H1 (cell line): ENCODE data around the gene OPHN1.

Experiments used
- BACH1 ChIP-seq: IDR thresholded peaks from 2 replicates; pipeline ENCODE4 v1.6.1; 2012; ENCODE audit warnings: low read length, improper control_type of control experiment
- BRCA1 ChIP-seq: IDR thresholded peaks from 2 replicates; pipeline ENCODE4 v1.6.1; 2012; ENCODE audit warnings: low read depth, low read length, improper control_type of control experiment
- CHD2 ChIP-seq: IDR thresholded peaks from 2 replicates; pipeline ENCODE4 v1.6.1; 2012; ENCODE audit warnings: low read length, improper control_type of control experiment
- CTCF ChIP-seq, 3 experiments: IDR thresholded peaks; 1 replicate in 2 of 3; 2 replicates in 1 of 3; pipeline versions ENCODE4 v1.5.1 to v1.6.1; 2011; ENCODE audit warnings: low read length in 3 of 3, mild to moderate bottlenecking in 3 of 3, inconsistent platforms in 2 of 3, low read depth in 1 of 3, moderate library complexity in 1 of 3; ENCODE audit not compliant: insufficient read depth in 1 of 3; ENCODE audit errors: control extremely low read depth in 1 of 3
- EZH2 ChIP-seq: fragments of 200-600 bp; sonication (generic); IDR thresholded peaks from 2 replicates; pipeline ENCODE4 v1.7.1; 2012; ENCODE audit warnings: low read depth, mild to moderate bottlenecking, moderate library complexity, low read length, inconsistent platforms; ENCODE audit not compliant: severe bottlenecking
- FOSL1 ChIP-seq: IDR thresholded peaks from 2 replicates; pipeline ENCODE4 v1.6.1; 2011; ENCODE audit warnings: mild to moderate bottlenecking, low read depth, low read length, moderate library complexity; ENCODE audit not compliant: insufficient read depth
- JUN ChIP-seq: IDR thresholded peaks from 2 replicates; pipeline ENCODE4 v1.6.1; 2011; ENCODE audit warnings: low read depth, mild to moderate bottlenecking, improper control_type of control experiment, low read length
- KDM5A ChIP-seq: fragments of 200-600 bp; IDR thresholded peaks from 2 replicates; pipeline ENCODE4 v1.7.1; 2012; ENCODE audit warnings: mild to moderate bottlenecking, low read length, inconsistent platforms, mixed read lengths
- MAX ChIP-seq: IDR thresholded peaks from 2 replicates; pipeline ENCODE4 v1.6.1; 2012; ENCODE audit warnings: inconsistent platforms
- NRF1 ChIP-seq: IDR thresholded peaks from 2 replicates; pipeline ENCODE4 v1.6.1; 2011; ENCODE audit warnings: mild to moderate bottlenecking, low read depth, low read length, improper control_type of control experiment
- POLR2AphosphoS5 ChIP-seq: IDR thresholded peaks from 2 replicates; pipeline ENCODE4 v1.6.1; 2011; ENCODE audit warnings: low read depth, low read length
- RAD21 ChIP-seq, 2 experiments: IDR thresholded peaks in 1 of 2; conservative IDR thresholded peaks in 1 of 2; 2 replicates each; pipeline ENCODE4 v1.6.1; 2011; ENCODE audit warnings: low read depth in 2 of 2, low read length in 2 of 2, improper control_type of control experiment in 1 of 2, inconsistent platforms in 1 of 2, mild to moderate bottlenecking in 1 of 2, moderate library complexity in 1 of 2
- RFX5 ChIP-seq: IDR thresholded peaks from 2 replicates; pipeline ENCODE4 v1.6.1; 2011; ENCODE audit warnings: low read depth, low read length, improper control_type of control experiment, borderline replicate concordance

- no peak for TF ChIP-seq CTCF (IDR thresholded peaks at IDR 0.05; ENCODE audit: control extremely low read depth in 1 of 3, insufficient read depth in 1 of 3, low read depth in 1 of 3, low read length in 3 of 3)
- TF ChIP-seq FOSL1: no peak
- TF ChIP-seq POLR2AphosphoS5: no peak
- no peak for TF ChIP-seq RFX5
- no peak for TF ChIP-seq KDM5A
- TF ChIP-seq EZH2: no peak
- TF ChIP-seq JUN: no peak
- no peak for TF ChIP-seq BACH1
- TF ChIP-seq BRCA1: no peak
- TF ChIP-seq NRF1: no peak
- TF ChIP-seq CHD2: no peak
- TF ChIP-seq MAX: no peak
- no peak for TF ChIP-seq RAD21 (IDR thresholded peaks at IDR 0.05 in 1 of 2, conservative IDR thresholded peaks at IDR 0.05 in 1 of 2; ENCODE audit: low read depth in 2 of 2, low read length in 2 of 2)
Measured at GRCh38 chrX:68084765-68085164, 348.5 kb downstream of the OPHN1 start.
